HEK293 (cell line): ENCODE data around the gene ABR.
A peak's percentile ranks its signal among the peaks of the same experiment; 100 is the strongest.

Experiments used
- GLI4 ChIP-seq: fragments of 450-650 bp; formaldehyde crosslinking; IDR thresholded peaks from 2 replicates; pipeline ENCODE4 v1.5.1; 2016; ENCODE audit warnings: missing biosample characterization, missing genetic modification characterization
- WT1 ChIP-seq: fragments of 450-650 bp; formaldehyde crosslinking; IDR thresholded peaks from 2 replicates; pipeline ENCODE4 v1.5.1; 2016; ENCODE audit warnings: missing biosample characterization, missing genetic modification characterization
- ZFHX2 ChIP-seq: fragments of 450-650 bp; formaldehyde crosslinking; conservative IDR thresholded peaks from 2 replicates; pipeline ENCODE4 v1.5.1; 2016; ENCODE audit warnings: missing biosample characterization, missing genetic modification characterization
- ZNF138 ChIP-seq: fragments of 450-650 bp; formaldehyde crosslinking; IDR thresholded peaks from 2 replicates; pipeline ENCODE4 v1.5.1; 2016; ENCODE audit warnings: missing biosample characterization, missing genetic modification characterization, borderline replicate concordance
- ZNF211 ChIP-seq: fragments of 450-650 bp; formaldehyde crosslinking; IDR thresholded peaks from 2 replicates; pipeline ENCODE4 v1.5.1; 2016; ENCODE audit warnings: low read depth, missing biosample characterization, missing genetic modification characterization
- ZNF423 ChIP-seq: fragments of 450-650 bp; formaldehyde crosslinking; IDR thresholded peaks from 2 replicates; pipeline ENCODE4 v1.5.1; 2016; ENCODE audit warnings: missing biosample characterization, missing genetic modification characterization
- ZNF624 ChIP-seq: fragments of 450-650 bp; formaldehyde crosslinking; IDR thresholded peaks from 2 replicates; pipeline ENCODE4 v1.5.1; 2017; ENCODE audit warnings: missing biosample characterization, missing genetic modification characterization
- ZNF654 ChIP-seq: fragments of 450-650 bp; formaldehyde crosslinking; IDR thresholded peaks from 2 replicates; pipeline ENCODE4 v1.5.1; 2016; ENCODE audit warnings: low read depth, missing biosample characterization, missing genetic modification characterization
- ZNF701 ChIP-seq: fragments of 450-650 bp; formaldehyde crosslinking; IDR thresholded peaks from 2 replicates; pipeline ENCODE4 v1.5.1; 2016; ENCODE audit warnings: missing biosample characterization, missing genetic modification characterization
- ZSCAN30 ChIP-seq: fragments of 450-650 bp; IDR thresholded peaks from 2 replicates; pipeline ENCODE4 v1.5.1; 2018; ENCODE audit warnings: missing biosample characterization, mild to moderate bottlenecking, missing genetic modification characterization, moderate library complexity
- TF ChIP-seq, protein P1 (sequence below): fragments of 450-650 bp; IDR thresholded peaks from 2 replicates; pipeline ENCODE4 v1.5.1; 2018; ENCODE audit warnings: missing biosample characterization, mild to moderate bottlenecking, missing genetic modification characterization
- TF ChIP-seq, protein P2 (sequence below): fragments of 450-650 bp; formaldehyde crosslinking; IDR thresholded peaks from 2 replicates; pipeline ENCODE4 v1.5.1; 2016; ENCODE audit warnings: missing biosample characterization, missing genetic modification characterization
- TF ChIP-seq, protein P3 (sequence below): fragments of 450-650 bp; formaldehyde crosslinking; IDR thresholded peaks from 2 replicates; pipeline ENCODE4 v1.5.1; 2017; ENCODE audit warnings: missing biosample characterization, missing genetic modification characterization

DNA sequence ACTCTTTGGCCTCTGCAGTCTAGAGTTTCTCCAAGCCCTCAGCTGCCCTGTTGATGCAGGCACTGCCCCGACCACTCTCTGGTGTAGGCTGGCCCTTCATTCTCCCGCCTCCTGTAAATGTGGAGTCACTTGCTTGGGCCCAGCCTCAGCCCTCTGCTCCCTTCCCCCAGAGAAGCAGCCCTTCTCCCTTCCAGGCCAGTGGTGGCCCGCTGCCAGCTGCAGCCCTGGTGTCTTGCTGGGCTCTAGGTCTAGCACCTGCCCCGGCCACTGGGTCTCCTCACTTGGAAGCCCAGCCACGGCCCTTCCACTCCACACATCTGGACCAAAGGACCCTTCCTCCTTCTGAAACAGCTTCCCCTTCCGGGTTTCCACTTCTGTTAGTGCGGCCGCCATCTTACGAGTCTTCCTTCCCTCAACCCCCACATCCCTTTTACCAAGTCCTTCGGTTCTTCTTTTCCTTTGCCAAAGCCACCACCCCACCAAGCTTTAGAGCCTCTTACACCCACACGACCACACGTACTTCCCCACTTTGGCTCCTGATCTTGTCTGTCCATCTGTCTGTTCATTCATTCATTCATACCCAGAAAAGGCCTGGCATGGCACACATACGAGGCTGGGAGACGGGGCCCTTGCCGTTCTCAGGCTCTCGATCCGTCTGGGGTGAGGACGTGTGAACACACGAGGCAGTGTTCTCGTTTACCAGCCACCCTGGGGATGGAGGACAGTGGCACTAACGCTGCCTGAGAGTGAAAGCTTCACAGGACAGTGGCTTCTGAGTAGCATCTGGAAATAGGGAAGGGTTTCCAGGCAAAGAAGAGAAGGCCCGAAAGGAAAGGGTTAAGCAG lies 68.0 kb downstream of the ABR start:
- TF ChIP-seq ZNF211 = no peak
- no peak for TF ChIP-seq ZNF654 (tag by site-specific recombination)
- TF ChIP-seq ZNF624 = no peak
- TF ChIP-seq GLI4 (tag by site-specific recombination) = no peak
- TF ChIP-seq, protein P1, sequence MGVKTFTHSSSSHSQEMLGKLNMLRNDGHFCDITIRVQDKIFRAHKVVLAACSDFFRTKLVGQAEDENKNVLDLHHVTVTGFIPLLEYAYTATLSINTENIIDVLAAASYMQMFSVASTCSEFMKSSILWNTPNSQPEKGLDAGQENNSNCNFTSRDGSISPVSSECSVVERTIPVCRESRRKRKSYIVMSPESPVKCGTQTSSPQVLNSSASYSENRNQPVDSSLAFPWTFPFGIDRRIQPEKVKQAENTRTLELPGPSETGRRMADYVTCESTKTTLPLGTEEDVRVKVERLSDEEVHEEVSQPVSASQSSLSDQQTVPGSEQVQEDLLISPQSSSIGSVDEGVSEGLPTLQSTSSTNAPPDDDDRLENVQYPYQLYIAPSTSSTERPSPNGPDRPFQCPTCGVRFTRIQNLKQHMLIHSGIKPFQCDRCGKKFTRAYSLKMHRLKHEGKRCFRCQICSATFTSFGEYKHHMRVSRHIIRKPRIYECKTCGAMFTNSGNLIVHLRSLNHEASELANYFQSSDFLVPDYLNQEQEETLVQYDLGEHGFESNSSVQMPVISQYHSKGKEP (tag by site-specific recombination) = no peak
- TF ChIP-seq, protein P2, sequence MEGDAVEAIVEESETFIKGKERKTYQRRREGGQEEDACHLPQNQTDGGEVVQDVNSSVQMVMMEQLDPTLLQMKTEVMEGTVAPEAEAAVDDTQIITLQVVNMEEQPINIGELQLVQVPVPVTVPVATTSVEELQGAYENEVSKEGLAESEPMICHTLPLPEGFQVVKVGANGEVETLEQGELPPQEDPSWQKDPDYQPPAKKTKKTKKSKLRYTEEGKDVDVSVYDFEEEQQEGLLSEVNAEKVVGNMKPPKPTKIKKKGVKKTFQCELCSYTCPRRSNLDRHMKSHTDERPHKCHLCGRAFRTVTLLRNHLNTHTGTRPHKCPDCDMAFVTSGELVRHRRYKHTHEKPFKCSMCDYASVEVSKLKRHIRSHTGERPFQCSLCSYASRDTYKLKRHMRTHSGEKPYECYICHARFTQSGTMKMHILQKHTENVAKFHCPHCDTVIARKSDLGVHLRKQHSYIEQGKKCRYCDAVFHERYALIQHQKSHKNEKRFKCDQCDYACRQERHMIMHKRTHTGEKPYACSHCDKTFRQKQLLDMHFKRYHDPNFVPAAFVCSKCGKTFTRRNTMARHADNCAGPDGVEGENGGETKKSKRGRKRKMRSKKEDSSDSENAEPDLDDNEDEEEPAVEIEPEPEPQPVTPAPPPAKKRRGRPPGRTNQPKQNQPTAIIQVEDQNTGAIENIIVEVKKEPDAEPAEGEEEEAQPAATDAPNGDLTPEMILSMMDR (tag by site-specific recombination) = no peak
- TF ChIP-seq ZSCAN30 (tag by site-specific recombination) = 0 out of 2 replicates have a peak, but pooled peaks have one; percentile 6
- TF ChIP-seq, protein P3, sequence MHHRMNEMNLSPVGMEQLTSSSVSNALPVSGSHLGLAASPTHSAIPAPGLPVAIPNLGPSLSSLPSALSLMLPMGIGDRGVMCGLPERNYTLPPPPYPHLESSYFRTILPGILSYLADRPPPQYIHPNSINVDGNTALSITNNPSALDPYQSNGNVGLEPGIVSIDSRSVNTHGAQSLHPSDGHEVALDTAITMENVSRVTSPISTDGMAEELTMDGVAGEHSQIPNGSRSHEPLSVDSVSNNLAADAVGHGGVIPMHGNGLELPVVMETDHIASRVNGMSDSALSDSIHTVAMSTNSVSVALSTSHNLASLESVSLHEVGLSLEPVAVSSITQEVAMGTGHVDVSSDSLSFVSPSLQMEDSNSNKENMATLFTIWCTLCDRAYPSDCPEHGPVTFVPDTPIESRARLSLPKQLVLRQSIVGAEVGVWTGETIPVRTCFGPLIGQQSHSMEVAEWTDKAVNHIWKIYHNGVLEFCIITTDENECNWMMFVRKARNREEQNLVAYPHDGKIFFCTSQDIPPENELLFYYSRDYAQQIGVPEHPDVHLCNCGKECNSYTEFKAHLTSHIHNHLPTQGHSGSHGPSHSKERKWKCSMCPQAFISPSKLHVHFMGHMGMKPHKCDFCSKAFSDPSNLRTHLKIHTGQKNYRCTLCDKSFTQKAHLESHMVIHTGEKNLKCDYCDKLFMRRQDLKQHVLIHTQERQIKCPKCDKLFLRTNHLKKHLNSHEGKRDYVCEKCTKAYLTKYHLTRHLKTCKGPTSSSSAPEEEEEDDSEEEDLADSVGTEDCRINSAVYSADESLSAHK (tag by site-specific recombination) = no peak
- no peak for TF ChIP-seq ZNF423 (tag by site-specific recombination)
- no peak for TF ChIP-seq ZNF701
- no peak for TF ChIP-seq ZFHX2
- TF ChIP-seq WT1 (tag by site-specific recombination) = no peak
- no peak for TF ChIP-seq ZNF138 (tag by site-specific recombination)
